ENCODE measurements around the gene SUMO1.

SUMO1 gene

DNA sequence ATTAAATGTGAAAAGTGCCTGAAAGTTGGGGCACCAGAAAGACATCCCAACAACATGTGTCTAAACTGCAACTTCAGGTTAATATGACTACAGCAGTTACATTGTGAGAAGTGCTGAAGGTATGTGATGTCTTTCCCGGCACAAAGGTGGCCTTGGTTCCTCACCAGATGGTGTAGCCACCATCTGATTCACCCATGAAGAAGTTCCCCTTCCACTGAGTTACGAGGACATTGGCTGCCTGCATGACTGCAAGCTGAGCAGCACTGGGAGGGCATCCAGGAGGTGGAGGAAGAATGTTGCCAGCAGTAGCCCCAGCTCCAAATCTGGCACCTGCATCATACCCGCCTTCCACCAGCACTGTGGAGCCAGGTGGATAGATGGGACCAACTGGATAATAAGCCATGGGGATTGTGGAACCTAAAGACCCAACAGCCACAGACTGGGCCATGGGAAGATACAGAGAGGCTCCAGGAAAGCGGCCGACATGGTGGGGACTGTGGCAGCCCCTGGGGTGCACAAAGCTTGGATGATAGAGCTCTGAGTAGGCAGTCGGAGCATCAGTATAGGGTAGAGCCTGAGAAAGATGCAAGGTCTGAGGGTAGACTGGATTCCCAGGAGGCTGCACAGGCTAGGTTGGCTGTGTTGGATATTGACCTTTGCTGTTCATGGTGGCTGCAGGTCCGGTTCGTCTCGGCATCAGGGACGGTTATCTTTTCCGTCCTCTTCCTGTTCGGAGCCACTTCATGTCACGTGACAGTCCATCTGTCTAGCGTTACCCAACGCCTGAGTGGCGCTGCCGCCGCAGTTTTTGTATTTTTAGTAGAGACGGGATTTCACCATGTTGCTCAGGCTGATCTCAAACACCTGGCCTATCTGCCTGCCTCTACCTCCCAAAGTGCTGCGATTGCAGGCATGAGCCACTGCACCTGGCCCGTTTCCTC is 36.9 kb downstream of the SUMO1 start:
- H3K36me3 ChIP-seq (ENCODE audit: control insufficient read depth, insufficient read depth, low read length) = no peaks in the 10 kb centered on the region
- no peaks in the 10 kb centered on the region for H3K9me3 ChIP-seq (ENCODE audit: control insufficient read depth, insufficient read depth, low read length)
- no peak for DNase-seq (ENCODE audit: low read depth, low spot score)
- H3K4me3 ChIP-seq (ENCODE audit: low read length) = no peak overlapping the region
- WGBS (ENCODE audit: insufficient coverage, insufficient read length) = no CpG with 5 or more reads among the region's 21 CpGs
- H3K27me3 ChIP-seq (ENCODE audit: control insufficient read depth, insufficient read depth, low read length) = no peaks in the 10 kb centered on the region
- H3K4me1 ChIP-seq (ENCODE audit: control insufficient read depth, insufficient read depth, low read length) = no peaks in the 10 kb centered on the region
- H3K27ac ChIP-seq (ENCODE audit: low read length) = no peak overlapping the region

DNA sequence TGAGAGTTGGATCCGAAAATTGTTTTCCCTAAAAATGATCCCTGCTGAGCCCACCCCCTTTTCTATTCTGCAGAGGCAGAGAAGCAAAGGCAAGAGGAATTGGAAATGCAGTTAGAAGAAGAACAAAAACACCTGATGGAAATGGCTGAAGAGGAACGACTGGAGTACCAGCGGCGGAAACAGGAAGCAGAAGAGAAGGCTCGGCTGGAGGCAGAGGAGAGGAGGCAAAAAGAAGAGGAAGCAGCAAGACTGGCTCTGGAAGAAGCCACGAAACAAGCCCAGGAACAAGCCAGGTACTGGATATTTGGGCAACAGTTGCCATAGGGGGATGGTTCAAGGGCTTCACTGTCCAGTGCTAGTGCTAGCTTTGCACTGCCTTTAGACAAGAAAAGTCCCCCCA is 41.7 kb downstream of the SUMO1 start:
- Histone ChIP-seq H3K36me3 (ENCODE audit: control insufficient read depth, insufficient read depth, low read length) (no peaks in the 10 kb centered on the region), H3K27me3 (ENCODE audit: control insufficient read depth, insufficient read depth, low read length) (no peaks in the 10 kb centered on the region), H3K9me3 (ENCODE audit: control insufficient read depth, insufficient read depth, low read length) (no peaks in the 10 kb centered on the region), H3K4me1 (ENCODE audit: control insufficient read depth, insufficient read depth, low read length) (no peaks in the 10 kb centered on the region), H3K4me3 (ENCODE audit: low read length) (no peak overlapping the region), H3K27ac (ENCODE audit: low read length) (no peak overlapping the region)
- no peak for DNase-seq (ENCODE audit: low read depth, low spot score)
- WGBS (ENCODE audit: insufficient coverage, insufficient read length) = no CpG with 5 or more reads among the region's 6 CpGs

- WGBS (ENCODE audit: insufficient coverage, insufficient read length) = no CpG with 5 or more reads among the region's 3 CpGs
- no peak overlapping the region for H3K27ac ChIP-seq (ENCODE audit: low read length)
- H3K9me3 ChIP-seq (ENCODE audit: control insufficient read depth, insufficient read depth, low read length) = no peaks in the 10 kb centered on the region
- DNase-seq (ENCODE audit: low read depth, low spot score) = no peak
- H3K4me3 ChIP-seq (ENCODE audit: low read length) = no peak overlapping the region
- H3K27me3 ChIP-seq (ENCODE audit: control insufficient read depth, insufficient read depth, low read length) = no peaks in the 10 kb centered on the region
- H3K4me1 ChIP-seq (ENCODE audit: control insufficient read depth, insufficient read depth, low read length) = no peaks in the 10 kb centered on the region
- no peaks in the 10 kb centered on the region for H3K36me3 ChIP-seq (ENCODE audit: control insufficient read depth, insufficient read depth, low read length)
These were observed 44.0 kb downstream of the SUMO1 start for GRCh38 chr2:202194418-202194817.

DNA sequence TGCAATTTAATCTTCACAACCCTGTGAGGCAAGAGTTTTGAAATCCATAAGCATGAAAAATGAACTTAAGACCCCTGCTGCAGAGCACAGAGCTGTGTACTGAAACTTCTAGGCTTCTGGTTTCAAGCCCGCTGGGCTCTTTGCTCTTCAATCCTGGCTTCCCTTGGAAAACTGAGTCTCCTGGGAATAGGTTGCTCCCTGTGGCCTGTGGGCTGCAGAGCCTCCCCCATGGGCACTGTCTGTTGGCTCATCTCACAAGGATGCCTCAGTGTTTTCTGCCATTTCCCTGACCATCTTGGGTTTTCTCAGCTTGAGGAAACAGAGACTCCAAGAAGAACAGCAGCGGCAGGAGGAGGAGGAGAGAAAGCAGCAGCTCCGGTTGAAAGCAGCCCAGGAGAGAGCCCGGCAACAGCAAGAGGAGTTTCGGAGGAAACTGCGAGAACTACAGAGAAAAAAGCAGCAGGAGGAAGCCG is 44.5 kb downstream of the SUMO1 start:
- Histone ChIP-seq H3K9me3 (ENCODE audit: control insufficient read depth, insufficient read depth, low read length) (no peaks in the 10 kb centered on the region), H3K36me3 (ENCODE audit: control insufficient read depth, insufficient read depth, low read length) (no peaks in the 10 kb centered on the region), H3K27me3 (ENCODE audit: control insufficient read depth, insufficient read depth, low read length) (no peaks in the 10 kb centered on the region), H3K4me3 (ENCODE audit: low read length) (no peak overlapping the region), H3K4me1 (ENCODE audit: control insufficient read depth, insufficient read depth, low read length) (no peaks in the 10 kb centered on the region), H3K27ac (ENCODE audit: low read length) (no peak overlapping the region)
- DNase-seq (ENCODE audit: low read depth, low spot score) = no peak
- no CpG with 5 or more reads among the region's 7 CpGs for WGBS (ENCODE audit: insufficient coverage, insufficient read length)

DNA sequence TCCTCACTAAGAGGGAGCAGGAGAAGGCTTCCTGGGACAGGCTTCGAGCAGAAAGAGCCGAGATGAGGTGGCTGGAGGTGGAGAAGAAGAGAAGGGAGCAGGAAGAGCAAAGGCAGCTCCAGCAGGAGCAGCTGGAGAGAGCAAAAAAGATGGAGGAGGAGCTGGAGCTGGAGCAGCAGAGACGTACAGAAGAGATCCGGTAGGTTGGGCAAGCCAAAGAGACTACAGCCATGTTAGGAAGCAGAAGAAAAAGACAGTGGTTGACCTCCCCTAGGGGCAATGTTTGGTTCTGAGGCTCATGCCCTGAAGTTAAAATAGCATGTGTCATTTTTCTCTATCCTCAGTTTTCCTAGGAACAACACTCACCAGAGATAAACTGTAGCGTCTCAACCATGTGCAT is 45.1 kb downstream of the SUMO1 start:
- H3K4me1 ChIP-seq (ENCODE audit: control insufficient read depth, insufficient read depth, low read length) = no peaks in the 10 kb centered on the region

DNA sequence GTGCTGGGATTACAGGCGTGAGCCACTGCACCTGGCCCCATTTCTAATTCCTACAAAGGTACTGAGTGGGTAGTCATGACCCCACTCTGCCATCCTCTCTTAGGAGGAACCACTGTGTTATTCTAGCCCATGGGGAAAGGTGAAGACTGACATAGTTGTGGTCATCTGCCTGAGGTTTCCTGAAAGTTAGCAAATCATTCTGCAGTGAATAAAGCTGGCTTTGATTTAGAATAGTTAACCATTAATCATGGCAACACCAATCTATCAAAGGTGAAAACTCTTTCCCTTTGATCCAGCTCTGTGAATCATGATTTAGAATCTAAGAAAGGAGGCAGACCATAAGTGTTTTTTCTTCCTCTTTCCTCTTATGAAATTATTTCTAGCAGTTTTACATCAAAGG is 50.8 kb downstream of the SUMO1 start:
- Histone ChIP-seq H3K27me3 (ENCODE audit: control insufficient read depth, insufficient read depth, low read length) (no peaks in the 10 kb centered on the region), H3K4me1 (ENCODE audit: control insufficient read depth, insufficient read depth, low read length) (no peaks in the 10 kb centered on the region), H3K9me3 (ENCODE audit: control insufficient read depth, insufficient read depth, low read length) (no peaks in the 10 kb centered on the region), H3K4me3 (ENCODE audit: low read length) (no peak overlapping the region), H3K27ac (ENCODE audit: low read length) (no peak overlapping the region), H3K36me3 (ENCODE audit: control insufficient read depth, insufficient read depth, low read length) (no peaks in the 10 kb centered on the region)
- WGBS (ENCODE audit: insufficient coverage, insufficient read length) = no CpG with 5 or more reads among the region's 1 CpG
- no peak for DNase-seq (ENCODE audit: low read depth, low spot score)

More for the DNA sequence above, 45.1 kb downstream of the SUMO1 start:
- H3K27me3 ChIP-seq (ENCODE audit: control insufficient read depth, insufficient read depth, low read length) = no peaks in the 10 kb centered on the region
- no peak for DNase-seq (ENCODE audit: low read depth, low spot score)
- no peak overlapping the region for H3K27ac ChIP-seq (ENCODE audit: low read length)
- H3K36me3 ChIP-seq (ENCODE audit: control insufficient read depth, insufficient read depth, low read length) = no peaks in the 10 kb centered on the region
- no CpG with 5 or more reads among the region's 5 CpGs for WGBS (ENCODE audit: insufficient coverage, insufficient read length)
- no peak overlapping the region for H3K4me3 ChIP-seq (ENCODE audit: low read length)
- no peaks in the 10 kb centered on the region for H3K9me3 ChIP-seq (ENCODE audit: control insufficient read depth, insufficient read depth, low read length)

- DNase-seq (ENCODE audit: low read depth, low spot score) = no peak
- no peak overlapping the region for H3K4me3 ChIP-seq (ENCODE audit: low read length)
- H3K9me3 ChIP-seq (ENCODE audit: control insufficient read depth, insufficient read depth, low read length) = no peaks in the 10 kb centered on the region
- no CpG with 5 or more reads among the region's 4 CpGs for WGBS (ENCODE audit: insufficient coverage, insufficient read length)
- H3K4me1 ChIP-seq (ENCODE audit: control insufficient read depth, insufficient read depth, low read length) = no peaks in the 10 kb centered on the region
- no peaks in the 10 kb centered on the region for H3K27me3 ChIP-seq (ENCODE audit: control insufficient read depth, insufficient read depth, low read length)
- no peak overlapping the region for H3K27ac ChIP-seq (ENCODE audit: low read length)
- H3K36me3 ChIP-seq (ENCODE audit: control insufficient read depth, insufficient read depth, low read length) = no peaks in the 10 kb centered on the region
These were observed 51.7 kb downstream of the SUMO1 start for GRCh38 chr2:202186641-202187202.

- Histone ChIP-seq H3K4me3 (ENCODE audit: low read length) (no peak overlapping the region), H3K4me1 (ENCODE audit: control insufficient read depth, insufficient read depth, low read length) (no peaks in the 10 kb centered on the region), H3K36me3 (ENCODE audit: control insufficient read depth, insufficient read depth, low read length) (no peaks in the 10 kb centered on the region), H3K27me3 (ENCODE audit: control insufficient read depth, insufficient read depth, low read length) (no peaks in the 10 kb centered on the region), H3K9me3 (ENCODE audit: control insufficient read depth, insufficient read depth, low read length) (no peaks in the 10 kb centered on the region), H3K27ac (ENCODE audit: low read length) (no peak overlapping the region)
- WGBS (ENCODE audit: insufficient coverage, insufficient read length) = no CpG with 5 or more reads among the region's 6 CpGs
- DNase-seq (ENCODE audit: low read depth, low spot score) = no peak
These were observed 53.2 kb downstream of the SUMO1 start for GRCh38 chr2:202185156-202185555.

DNA sequence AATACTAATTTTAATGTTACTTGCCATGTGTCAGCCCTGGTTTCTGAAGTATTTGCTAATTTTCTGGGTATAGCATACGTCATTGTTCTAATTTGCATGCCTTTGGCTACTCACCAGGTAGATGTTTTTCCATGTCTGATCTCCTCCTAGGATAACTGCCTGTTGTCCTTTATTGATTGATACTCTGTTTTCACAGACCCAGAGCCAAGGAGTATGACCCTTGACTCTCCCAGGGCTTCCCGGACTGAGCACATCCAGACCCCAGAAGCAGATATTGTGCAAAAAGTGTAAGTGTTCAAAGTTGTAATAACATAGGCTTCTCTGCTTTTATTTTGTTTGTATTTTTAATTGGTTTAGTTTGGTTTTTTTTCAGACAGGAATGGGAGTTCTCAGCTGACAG is 53.8 kb downstream of the SUMO1 start:
- Histone ChIP-seq H3K36me3 (ENCODE audit: control insufficient read depth, insufficient read depth, low read length) (no peaks in the 10 kb centered on the region), H3K27me3 (ENCODE audit: control insufficient read depth, insufficient read depth, low read length) (no peaks in the 10 kb centered on the region), H3K27ac (ENCODE audit: low read length) (no peak overlapping the region), H3K4me3 (ENCODE audit: low read length) (no peak overlapping the region), H3K9me3 (ENCODE audit: control insufficient read depth, insufficient read depth, low read length) (no peaks in the 10 kb centered on the region), H3K4me1 (ENCODE audit: control insufficient read depth, insufficient read depth, low read length) (no peaks in the 10 kb centered on the region)
- DNase-seq (ENCODE audit: low read depth, low spot score) = no peak
- WGBS (ENCODE audit: insufficient coverage, insufficient read length) = no CpG with 5 or more reads among the region's 2 CpGs

- Histone ChIP-seq H3K9me3 (ENCODE audit: control insufficient read depth, insufficient read depth, low read length) (no peaks in the 10 kb centered on the region), H3K4me3 (ENCODE audit: low read length) (no peak overlapping the region), H3K27me3 (ENCODE audit: control insufficient read depth, insufficient read depth, low read length) (no peaks in the 10 kb centered on the region), H3K27ac (ENCODE audit: low read length) (no peak overlapping the region), H3K4me1 (ENCODE audit: control insufficient read depth, insufficient read depth, low read length) (no peaks in the 10 kb centered on the region), H3K36me3 (ENCODE audit: control insufficient read depth, insufficient read depth, low read length) (no peaks in the 10 kb centered on the region)
- DNase-seq (ENCODE audit: low read depth, low spot score) = peak; percentile 45
- WGBS (ENCODE audit: insufficient coverage, insufficient read length) = no CpG with 5 or more reads among the region's 7 CpGs
These were observed 59.9 kb downstream of the SUMO1 start for GRCh38 chr2:202178346-202178958.
